Measurements from ENCODE around the gene PTH2. TPM values are rescaled to one million over a fixed set of nuclear protein-coding genes. Genes with fewer than 3 reads are reported as not detected.
"Not testable (repeated sequence)": the region's sequence is repeated elsewhere in the genome, so short reads cannot be mapped to it uniquely, and the experiment has no call there.

Gene PTH2
- total and polyA plus RNA-seq, 7 donors = not detected

DNA sequence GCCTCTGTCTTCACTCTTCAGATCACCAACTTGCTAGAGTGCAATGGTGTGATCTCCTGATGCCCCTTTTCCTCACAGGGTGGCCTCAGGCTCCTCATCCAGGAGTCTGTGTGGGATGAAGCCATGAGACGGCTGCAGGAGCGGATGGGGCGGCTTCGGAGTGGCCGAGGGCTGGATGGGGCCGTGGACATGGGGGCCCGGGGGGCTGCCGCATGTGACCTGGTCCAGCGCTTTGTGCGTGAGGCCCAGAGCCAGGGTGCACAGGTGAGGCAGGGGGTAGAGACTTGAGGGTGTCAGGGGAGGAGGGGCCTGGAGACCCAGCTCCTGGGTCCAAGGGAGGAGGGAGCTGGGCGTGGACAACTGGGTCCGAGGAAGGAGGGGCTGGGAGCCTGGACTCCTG is 39.3 kb upstream of the PTH2 start:
- Histone ChIP-seq H3K27me3 (ENCODE audit: insufficient read depth in 3 of 3, low read length in 2 of 3) (no peaks in the 10 kb centered on the region), H3K36me3 (ENCODE audit: insufficient read depth in 1 of 2, low read depth in 1 of 2) (peaks cover 0 to 25% of the 10 kb centered on the region in 2 donors), H3K4me3 (no peak overlapping the region), H3K9me3 (no peaks in the 10 kb centered on the region), H3K4me1 (no peaks in the 10 kb centered on the region), H3K27ac (no peak overlapping the region)
- intact Hi-C loops (cut with DNase I) = no loop called here
- TF ChIP-seq, protein P1, sequence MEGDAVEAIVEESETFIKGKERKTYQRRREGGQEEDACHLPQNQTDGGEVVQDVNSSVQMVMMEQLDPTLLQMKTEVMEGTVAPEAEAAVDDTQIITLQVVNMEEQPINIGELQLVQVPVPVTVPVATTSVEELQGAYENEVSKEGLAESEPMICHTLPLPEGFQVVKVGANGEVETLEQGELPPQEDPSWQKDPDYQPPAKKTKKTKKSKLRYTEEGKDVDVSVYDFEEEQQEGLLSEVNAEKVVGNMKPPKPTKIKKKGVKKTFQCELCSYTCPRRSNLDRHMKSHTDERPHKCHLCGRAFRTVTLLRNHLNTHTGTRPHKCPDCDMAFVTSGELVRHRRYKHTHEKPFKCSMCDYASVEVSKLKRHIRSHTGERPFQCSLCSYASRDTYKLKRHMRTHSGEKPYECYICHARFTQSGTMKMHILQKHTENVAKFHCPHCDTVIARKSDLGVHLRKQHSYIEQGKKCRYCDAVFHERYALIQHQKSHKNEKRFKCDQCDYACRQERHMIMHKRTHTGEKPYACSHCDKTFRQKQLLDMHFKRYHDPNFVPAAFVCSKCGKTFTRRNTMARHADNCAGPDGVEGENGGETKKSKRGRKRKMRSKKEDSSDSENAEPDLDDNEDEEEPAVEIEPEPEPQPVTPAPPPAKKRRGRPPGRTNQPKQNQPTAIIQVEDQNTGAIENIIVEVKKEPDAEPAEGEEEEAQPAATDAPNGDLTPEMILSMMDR (IDR thresholded peaks at IDR 0.05) = no peak
- ATAC-seq (no peak), DNase-seq (no peak)
- 87 to 89% (median 87%) methylated on average over 12 of the region's 12 CpGs for WGBS, 3 donors

DNA sequence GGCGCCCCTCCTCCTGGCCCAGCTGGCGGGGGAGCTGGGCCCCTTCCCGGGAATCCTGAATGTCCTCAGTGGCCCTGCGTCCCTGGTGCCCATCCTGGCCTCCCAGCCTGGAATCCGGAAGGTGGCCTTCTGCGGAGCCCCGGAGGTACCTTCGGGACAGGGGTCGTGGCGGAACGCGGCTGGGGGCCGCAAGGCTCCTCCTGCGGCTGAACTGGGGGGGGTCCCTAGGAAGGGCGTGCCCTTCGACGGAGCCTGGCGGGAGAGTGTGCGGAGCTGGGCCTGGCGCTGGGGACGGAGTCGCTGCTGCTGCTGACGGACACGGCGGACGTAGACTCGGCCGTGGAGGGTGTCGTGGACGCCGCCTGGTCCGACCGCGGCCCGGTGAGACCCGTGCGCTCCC is 38.4 kb upstream of the PTH2 start:
- intact Hi-C loops (cut with DNase I) = no loop called here
- Histone ChIP-seq H3K4me1 (no peaks in the 10 kb centered on the region), H3K27ac (no peak overlapping the region), H3K27me3 (ENCODE audit: insufficient read depth in 3 of 3, low read length in 2 of 3) (no peaks in the 10 kb centered on the region), H3K9me3 (no peaks in the 10 kb centered on the region), H3K4me3 (no peak overlapping the region), H3K36me3 (ENCODE audit: insufficient read depth in 1 of 2, low read depth in 1 of 2) (peaks cover 0 to 20% of the 10 kb centered on the region in 2 donors)
- ATAC-seq (no peak), DNase-seq (peak in 1 of 2 donors; percentile 53)
- TF ChIP-seq, protein P1 (IDR thresholded peaks at IDR 0.05) = no peak
- 97 to 99% (median 98%) methylated on average over 23 to 37 of the region's 37 CpGs for WGBS, 3 donors

DNA sequence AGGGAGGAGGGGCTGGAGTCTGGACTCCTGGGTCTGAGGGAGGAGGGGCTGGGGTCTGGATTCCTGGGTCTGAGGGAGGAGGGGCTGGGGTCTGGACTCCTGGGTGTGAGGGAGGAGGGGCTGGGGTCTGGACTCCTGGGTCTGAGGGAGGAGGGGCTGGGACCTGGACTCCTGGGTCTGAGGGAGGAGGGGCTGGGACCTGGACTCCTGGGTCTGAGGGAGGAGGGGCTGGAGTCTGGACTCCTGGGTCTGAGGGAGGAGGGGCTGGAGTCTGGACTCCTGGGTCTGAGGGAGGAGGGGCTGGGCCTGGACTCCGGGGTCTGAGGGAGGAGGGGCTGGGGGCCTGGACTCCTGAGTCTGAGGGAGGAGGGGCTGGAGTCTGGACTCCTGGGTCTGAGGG is 37.9 kb upstream of the PTH2 start:
- H3K27me3 ChIP-seq (ENCODE audit: insufficient read depth in 3 of 3, low read length in 2 of 3); H3K4me3 ChIP-seq; H3K27ac ChIP-seq; intact Hi-C loops (cut with DNase I); H3K4me1 ChIP-seq; ATAC-seq; DNase-seq; H3K9me3 ChIP-seq: not testable (repeated sequence)
- peaks cover 0 to 15% of the 10 kb centered on the region in 2 donors for H3K36me3 ChIP-seq (ENCODE audit: insufficient read depth in 1 of 2, low read depth in 1 of 2)
- WGBS, 3 donors = 0% methylated on average over 1 of the region's 1 CpG; no CpG with 5 or more reads in 2 of the 3 donors

DNA sequence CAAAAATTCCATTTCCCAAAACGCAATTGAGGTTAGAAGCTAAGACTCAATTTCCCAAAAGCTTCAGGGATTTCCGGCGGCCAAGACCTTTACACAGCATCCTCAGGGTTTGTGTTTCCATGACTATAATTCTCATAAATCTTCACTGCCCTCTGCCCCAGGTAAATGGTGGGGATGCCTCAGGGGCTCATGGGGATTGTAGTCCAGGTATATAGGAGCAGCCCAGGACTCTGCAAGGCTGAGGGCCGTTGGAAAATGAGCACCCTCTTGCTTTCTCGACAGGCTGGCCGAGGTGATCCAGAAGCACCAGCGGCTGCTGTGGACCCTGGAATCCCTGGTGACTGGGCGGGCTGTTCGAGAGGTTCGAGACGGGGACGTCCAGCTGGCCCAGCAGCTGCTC is 36.1 kb upstream of the PTH2 start:
- ATAC-seq = no peak
- Histone ChIP-seq H3K9me3 (no peaks in the 10 kb centered on the region), H3K27me3 (ENCODE audit: insufficient read depth in 3 of 3, low read length in 2 of 3) (no peaks in the 10 kb centered on the region), H3K4me3 (no peak overlapping the region), H3K27ac (no peak overlapping the region), H3K36me3 (ENCODE audit: insufficient read depth in 1 of 2, low read depth in 1 of 2) (peaks cover 0 to 9% of the 10 kb centered on the region in 2 donors), H3K4me1 (peaks cover under 1% of the 10 kb centered on the region)
- DNase-seq = no peak
- intact Hi-C loops (cut with DNase I) = no loop called here
- TF ChIP-seq, protein P1 (IDR thresholded peaks at IDR 0.05) = no peak
- WGBS, 3 donors = 84 to 90% (median 84%) methylated on average over 12 of the region's 12 CpGs

DNA sequence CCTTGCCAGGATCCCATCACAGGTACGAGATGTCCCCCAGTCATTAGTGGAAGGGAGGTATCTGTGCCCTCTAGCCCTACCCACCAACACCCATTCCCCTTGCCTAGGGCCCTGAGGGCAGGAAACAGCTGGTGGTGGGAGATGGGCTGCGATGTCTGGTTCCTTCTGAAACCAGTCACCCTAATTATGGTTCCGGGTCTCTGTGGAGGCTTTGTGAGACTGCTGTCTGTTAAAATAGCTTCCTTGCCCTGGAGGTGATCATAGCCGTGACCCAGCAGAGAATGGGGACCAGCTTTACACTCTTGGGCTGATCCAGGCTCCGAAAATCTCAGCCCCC is 35.3 kb upstream of the PTH2 start:
- Histone ChIP-seq H3K4me1 (peaks cover 5% of the 10 kb centered on the region), H3K27me3 (ENCODE audit: insufficient read depth in 3 of 3, low read length in 2 of 3) (no peaks in the 10 kb centered on the region), H3K9me3 (no peaks in the 10 kb centered on the region), H3K27ac (peak overlapping the region; percentile 41), H3K36me3 (ENCODE audit: insufficient read depth in 1 of 2, low read depth in 1 of 2) (peaks cover 0 to 9% of the 10 kb centered on the region in 2 donors), H3K4me3 (no peak overlapping the region)
- intact Hi-C loops (cut with DNase I) = no loop called here
- no peak for ATAC-seq
- DNase-seq = no peak
- WGBS, 3 donors = 81 to 92% (median 91%) methylated on average over 5 of the region's 5 CpGs
- TF ChIP-seq, protein P1 (IDR thresholded peaks at IDR 0.05) = no peak

Data from psoas muscle (tissue), 8 donors.